ENCODE results near the gene TM4SF1.
"Not testable (repeated sequence)": the region's sequence is repeated elsewhere in the genome, so short reads cannot be mapped to it uniquely, and the experiment has no call there.

Gene TM4SF1

GRCh38 chr3:149353581-149354184 is 23.8 kb downstream of the TM4SF1 start:
- Histone ChIP-seq H3K4me1 (ENCODE audit: control insufficient read depth, insufficient read depth, low read length, poor library complexity, severe bottlenecking) (no peaks in the 10 kb centered on the region), H3K9me3 (ENCODE audit: control insufficient read depth, low read length) (no peaks in the 10 kb centered on the region), H3K36me3 (ENCODE audit: control insufficient read depth, insufficient read depth, low read length) (no peaks in the 10 kb centered on the region), H3K27me3 (replicated peaks; ENCODE audit: control insufficient read depth, insufficient read depth, low read length, poor library complexity, severe bottlenecking) (no peaks in the 10 kb centered on the region), H3K4me3 (ENCODE audit: insufficient read depth, low read depth, low read length, poor library complexity, severe bottlenecking) (no peak overlapping the region), H3K27ac (ENCODE audit: insufficient read depth, low read length, poor library complexity, severe bottlenecking) (no peak overlapping the region)
- DNase-seq, result no peak

GRCh38 chr3:149352556-149352955 is 24.9 kb downstream of the TM4SF1 start:
- Histone ChIP-seq H3K27ac (ENCODE audit: insufficient read depth, low read length, poor library complexity, severe bottlenecking) (no peak overlapping the region), H3K9me3 (ENCODE audit: control insufficient read depth, low read length) (no peaks in the 10 kb centered on the region), H3K4me3 (ENCODE audit: insufficient read depth, low read depth, low read length, poor library complexity, severe bottlenecking) (no peak overlapping the region), H3K36me3 (ENCODE audit: control insufficient read depth, insufficient read depth, low read length) (no peaks in the 10 kb centered on the region), H3K4me1 (ENCODE audit: control insufficient read depth, insufficient read depth, low read length, poor library complexity, severe bottlenecking) (no peaks in the 10 kb centered on the region), H3K27me3 (replicated peaks; ENCODE audit: control insufficient read depth, insufficient read depth, low read length, poor library complexity, severe bottlenecking) (no peaks in the 10 kb centered on the region)
- no peak for DNase-seq

- no peaks in the 10 kb centered on the region for H3K27me3 ChIP-seq (replicated peaks; ENCODE audit: control insufficient read depth, insufficient read depth, low read length, poor library complexity, severe bottlenecking)
- H3K36me3 ChIP-seq (ENCODE audit: control insufficient read depth, insufficient read depth, low read length), result no peaks in the 10 kb centered on the region
- no peak overlapping the region for H3K27ac ChIP-seq (ENCODE audit: insufficient read depth, low read length, poor library complexity, severe bottlenecking)
- H3K4me1 ChIP-seq (ENCODE audit: control insufficient read depth, insufficient read depth, low read length, poor library complexity, severe bottlenecking), result no peaks in the 10 kb centered on the region
- no peak for DNase-seq
- no peaks in the 10 kb centered on the region for H3K9me3 ChIP-seq (ENCODE audit: control insufficient read depth, low read length)
- H3K4me3 ChIP-seq (ENCODE audit: insufficient read depth, low read depth, low read length, poor library complexity, severe bottlenecking), result no peak overlapping the region
Measured at GRCh38 chr3:149343951-149344350, 33.5 kb downstream of the TM4SF1 start.

- Histone ChIP-seq H3K27me3 (replicated peaks; ENCODE audit: control insufficient read depth, insufficient read depth, low read length, poor library complexity, severe bottlenecking) (no peaks in the 10 kb centered on the region), H3K4me1 (ENCODE audit: control insufficient read depth, insufficient read depth, low read length, poor library complexity, severe bottlenecking) (no peaks in the 10 kb centered on the region), H3K36me3 (ENCODE audit: control insufficient read depth, insufficient read depth, low read length) (no peaks in the 10 kb centered on the region), H3K27ac (ENCODE audit: insufficient read depth, low read length, poor library complexity, severe bottlenecking) (no peak overlapping the region), H3K4me3 (ENCODE audit: insufficient read depth, low read depth, low read length, poor library complexity, severe bottlenecking) (no peak overlapping the region), H3K9me3 (ENCODE audit: control insufficient read depth, low read length) (no peaks in the 10 kb centered on the region)
- no peak for DNase-seq
Measured at GRCh38 chr3:149342413-149343380, 34.8 kb downstream of the TM4SF1 start.

GRCh38 chr3:149340310-149340933 is 37.0 kb downstream of the TM4SF1 start:
- DNase-seq, result no peak
- Histone ChIP-seq H3K4me3 (ENCODE audit: insufficient read depth, low read depth, low read length, poor library complexity, severe bottlenecking) (no peak overlapping the region), H3K9me3 (ENCODE audit: control insufficient read depth, low read length) (no peaks in the 10 kb centered on the region), H3K27me3 (replicated peaks; ENCODE audit: control insufficient read depth, insufficient read depth, low read length, poor library complexity, severe bottlenecking) (peaks cover 1% of the 10 kb centered on the region), H3K27ac (ENCODE audit: insufficient read depth, low read length, poor library complexity, severe bottlenecking) (no peak overlapping the region), H3K4me1 (ENCODE audit: control insufficient read depth, insufficient read depth, low read length, poor library complexity, severe bottlenecking) (no peaks in the 10 kb centered on the region), H3K36me3 (ENCODE audit: control insufficient read depth, insufficient read depth, low read length) (no peaks in the 10 kb centered on the region)

GRCh38 chr3:149339931-149340309 is 37.5 kb downstream of the TM4SF1 start:
- no peak for DNase-seq
- Histone ChIP-seq H3K27me3 (replicated peaks; ENCODE audit: control insufficient read depth, insufficient read depth, low read length, poor library complexity, severe bottlenecking) (peaks cover 4% of the 10 kb centered on the region), H3K9me3 (ENCODE audit: control insufficient read depth, low read length) (no peaks in the 10 kb centered on the region), H3K36me3 (ENCODE audit: control insufficient read depth, insufficient read depth, low read length) (no peaks in the 10 kb centered on the region), H3K4me1 (ENCODE audit: control insufficient read depth, insufficient read depth, low read length, poor library complexity, severe bottlenecking) (no peaks in the 10 kb centered on the region), H3K4me3 (ENCODE audit: insufficient read depth, low read depth, low read length, poor library complexity, severe bottlenecking) (no peak overlapping the region), H3K27ac (ENCODE audit: insufficient read depth, low read length, poor library complexity, severe bottlenecking) (no peak overlapping the region)

GRCh38 chr3:149337486-149337885 is 40.0 kb downstream of the TM4SF1 start:
- H3K4me3 ChIP-seq (ENCODE audit: insufficient read depth, low read depth, low read length, poor library complexity, severe bottlenecking); H3K4me1 ChIP-seq (ENCODE audit: control insufficient read depth, insufficient read depth, low read length, poor library complexity, severe bottlenecking); DNase-seq; H3K9me3 ChIP-seq (ENCODE audit: control insufficient read depth, low read length); H3K27me3 ChIP-seq (replicated peaks; ENCODE audit: control insufficient read depth, insufficient read depth, low read length, poor library complexity, severe bottlenecking); H3K36me3 ChIP-seq (ENCODE audit: control insufficient read depth, insufficient read depth, low read length); H3K27ac ChIP-seq (ENCODE audit: insufficient read depth, low read length, poor library complexity, severe bottlenecking): not testable (repeated sequence)

- DNase-seq, result no peak
- no peaks in the 10 kb centered on the region for H3K4me1 ChIP-seq (ENCODE audit: control insufficient read depth, insufficient read depth, low read length, poor library complexity, severe bottlenecking)
- no peaks in the 10 kb centered on the region for H3K36me3 ChIP-seq (ENCODE audit: control insufficient read depth, insufficient read depth, low read length)
- no peak overlapping the region for H3K4me3 ChIP-seq (ENCODE audit: insufficient read depth, low read depth, low read length, poor library complexity, severe bottlenecking)
- H3K27ac ChIP-seq (ENCODE audit: insufficient read depth, low read length, poor library complexity, severe bottlenecking), result no peak overlapping the region
- H3K9me3 ChIP-seq (ENCODE audit: control insufficient read depth, low read length), result no peaks in the 10 kb centered on the region
- peaks cover 6% of the 10 kb centered on the region for H3K27me3 ChIP-seq (replicated peaks; ENCODE audit: control insufficient read depth, insufficient read depth, low read length, poor library complexity, severe bottlenecking)
Measured at GRCh38 chr3:149336925-149337324, 40.5 kb downstream of the TM4SF1 start.

- H3K27ac ChIP-seq (ENCODE audit: insufficient read depth, low read length, poor library complexity, severe bottlenecking), result no peak within 1 kb of the TSS
- H3K9me3 ChIP-seq (ENCODE audit: control insufficient read depth, low read length), result no peaks in the 10 kb centered on the region
- H3K27me3 ChIP-seq (replicated peaks; ENCODE audit: control insufficient read depth, insufficient read depth, low read length, poor library complexity, severe bottlenecking), result peaks cover 6% of the 10 kb centered on the region
- no peak for DNase-seq
- no peaks in the 10 kb centered on the region for H3K4me1 ChIP-seq (ENCODE audit: control insufficient read depth, insufficient read depth, low read length, poor library complexity, severe bottlenecking)
- H3K4me3 ChIP-seq (ENCODE audit: insufficient read depth, low read depth, low read length, poor library complexity, severe bottlenecking), result no peak within 1 kb of the TSS
- no peaks in the 10 kb centered on the region for H3K36me3 ChIP-seq (ENCODE audit: control insufficient read depth, insufficient read depth, low read length)
Measured at GRCh38 chr3:149333176-149333859, 44.1 kb downstream of the TM4SF1 start, which contains the start of gene TM4SF18. Gene TM4SF18, minus strand, starts transcription at chr3:149333636. Its CDS starts 254 bp downstream, at chr3:149333382.

All from effector memory CD4-positive, alpha-beta T cell (primary cell).